A549 treated with GW870086 at 1 μM for 4 hours (cell line): ENCODE results near the gene BACE1. TPM values are rescaled to one million over a fixed set of nuclear protein-coding genes. Genes with fewer than 3 reads are reported as not detected.

Experiments
- total RNA-seq: library from RNA; stranded (reverse); fragments of 200-300 nt; extraction: Qiagen RNA extraction; gene quantifications from 5 replicates; pipeline ENCODE4 v1.2.3, GENCODE V29; 2022; ENCODE audit warnings: low read depth

Gene BACE1
- total RNA-seq, result 9.0 to 11.4 TPM (median 11.2 TPM) in 5 replicates

DNA sequence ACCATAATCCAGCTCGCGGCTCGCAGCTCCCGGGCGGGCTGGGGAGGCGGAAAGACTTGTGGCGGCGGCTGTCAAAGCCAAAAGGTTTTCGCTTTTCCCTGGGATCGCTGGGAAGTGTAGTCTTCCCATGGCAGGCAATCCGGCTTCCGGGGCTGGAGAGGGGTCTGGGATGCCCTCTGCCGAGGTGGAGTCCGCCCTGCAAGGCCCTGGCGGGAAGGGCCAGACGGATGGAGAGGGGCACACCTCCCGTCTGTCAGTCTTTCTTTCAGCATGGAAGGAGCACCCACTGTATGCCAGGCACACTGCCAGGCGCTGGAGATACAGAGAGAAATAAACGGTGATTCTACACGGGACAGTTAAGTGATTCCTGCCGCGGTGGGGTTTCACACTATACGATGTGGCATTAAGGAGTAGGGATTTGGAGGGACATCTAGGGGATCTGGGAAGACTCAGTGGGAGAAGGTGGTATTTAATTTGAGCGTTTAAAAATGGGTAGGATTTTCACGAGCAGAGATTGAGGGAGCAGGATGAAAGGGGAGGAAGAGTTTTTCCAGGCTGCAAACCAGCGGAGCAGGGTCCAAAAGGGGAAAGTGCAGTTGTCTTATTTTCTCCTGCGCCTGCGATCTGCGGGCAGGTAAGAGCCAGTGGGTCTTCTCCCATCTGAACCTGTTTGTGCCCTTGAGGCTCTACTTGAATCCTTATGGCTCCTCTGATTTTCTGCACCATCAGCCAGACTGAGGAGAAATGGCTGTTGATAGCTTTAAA is at the start of gene BACE1:
Gene BACE1 (minus strand): TSS at position 60 of the 765 bp plus-strand sequence. CDS start 461 bp downstream, outside the sequence.

DNA sequence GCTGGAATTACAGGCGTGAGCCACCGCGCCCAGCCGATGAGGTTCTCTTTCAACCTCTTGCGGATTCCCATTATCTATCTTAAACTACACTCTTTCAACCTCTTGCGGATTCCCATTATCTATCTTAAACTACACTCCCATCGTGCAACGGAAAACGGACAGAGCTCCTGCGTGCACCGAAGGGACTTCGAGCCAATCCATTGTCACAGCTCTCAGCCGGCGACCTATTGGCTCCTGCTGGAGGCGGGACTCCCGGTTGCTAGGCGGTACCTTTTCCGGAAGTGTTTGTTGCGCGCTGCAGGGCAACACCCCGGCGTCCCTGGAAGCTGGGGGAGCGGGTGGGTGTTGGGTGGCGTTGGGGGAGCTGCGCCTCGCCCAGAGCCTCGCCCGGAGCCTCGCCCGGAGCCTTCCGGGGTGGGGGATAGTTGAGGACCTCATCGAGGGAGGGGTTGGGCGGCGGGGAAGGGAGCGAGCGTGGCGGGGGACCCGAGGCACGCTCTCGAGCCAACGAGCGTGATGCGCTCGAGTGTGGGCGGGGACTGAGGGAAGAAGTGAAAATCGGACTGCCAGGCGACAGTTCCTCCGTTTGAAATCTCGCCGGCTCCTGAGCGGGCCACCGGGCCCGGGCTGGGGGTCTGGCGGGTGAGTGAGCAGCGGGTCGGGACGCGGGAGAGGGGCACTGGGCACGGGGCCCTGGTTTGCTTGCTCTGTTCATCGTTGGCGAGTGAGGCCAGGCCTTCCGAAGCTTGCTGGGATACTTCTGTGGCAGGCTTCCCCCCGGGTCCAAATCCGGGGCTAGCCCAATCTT is 11.7 kb upstream of the BACE1 start, which contains the start of gene CEP164:
Gene CEP164 (plus strand): TSS at position 288 of the 808 bp plus-strand sequence. CDS start 10,733 bp downstream, outside the sequence.

DNA sequence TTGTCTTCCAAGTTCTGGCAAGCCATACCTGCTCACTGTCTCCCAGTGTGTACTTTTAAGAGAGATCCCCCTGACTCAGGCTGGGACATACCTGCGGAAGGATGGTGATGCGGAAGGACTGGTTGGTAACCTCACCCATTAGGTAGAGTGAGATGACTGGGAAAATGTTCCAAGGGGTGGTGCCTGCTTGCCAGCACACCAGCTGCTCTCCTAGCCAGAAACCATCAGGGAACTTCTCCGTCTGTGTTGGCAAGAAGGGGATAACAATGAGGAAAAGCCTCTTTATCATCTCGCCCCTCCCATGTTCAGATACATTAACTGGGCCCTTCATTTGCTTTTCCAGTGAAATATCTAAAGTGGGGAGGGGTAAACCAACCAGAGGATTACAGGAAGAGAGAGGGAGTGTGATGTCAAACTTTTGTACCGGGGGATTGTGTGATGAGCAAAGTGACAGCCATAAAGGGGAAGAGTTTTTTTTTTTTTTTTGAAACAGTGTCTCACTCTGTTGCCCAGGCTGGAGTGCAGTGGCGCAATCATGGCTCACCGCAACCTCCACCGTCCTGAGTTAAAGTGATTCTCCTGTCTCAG is 25.2 kb downstream of the BACE1 start, which contains the start of gene BACE1-AS:
Gene BACE1-AS (plus strand): TSS at position 538 of the 588 bp plus-strand sequence.

Other genes with a start within 250 kb of the BACE1 start
- gene SIK3, start 217.8 kb downstream of the BACE1 start, total RNA-seq, result 7.8 to 9.7 TPM (median 9.3 TPM) in 5 replicates
- gene PAFAH1B2, start 172.0 kb downstream of the BACE1 start, total RNA-seq, result 29.4 to 40.3 TPM (median 35.3 TPM) in 5 replicates
- 4.8 to 6.5 TPM (median 5.0 TPM) in 5 replicates for gene SIDT2, start 137.5 kb downstream of the BACE1 start, total RNA-seq
- gene TAGLN, start 116.9 kb downstream of the BACE1 start, total RNA-seq, result 66.8 to 139 TPM (median 107 TPM) in 5 replicates
- 13.2 to 21.5 TPM (median 16.6 TPM) in 5 replicates for gene PCSK7, start 84.2 kb downstream of the BACE1 start, total RNA-seq
- 10.7 to 13.0 TPM (median 12.3 TPM) in 5 replicates for gene RNF214, start 83.6 kb downstream of the BACE1 start, total RNA-seq
- gene BACE1-AS, start 24.9 kb downstream of the BACE1 start, total RNA-seq, result 1.6 to 2.2 TPM (median 2.0 TPM) in 5 replicates
- gene CEP164, start 11.6 kb upstream of the BACE1 start, total RNA-seq, result 12.3 to 19.4 TPM (median 17.2 TPM) in 5 replicates